Activated T-cell treated with anti-CD3 and anti-CD28 coated beads for 24 hours (primary cell): ENCODE data around the gene UGT1A1.

Experiments used
- DNase-seq: peaks from one replicate; pipeline ENCODE4 v3.0.0-alpha.2; 2020; ENCODE audit warnings: low read depth

UGT1A1 gene

GRCh38 chr2:233817361-233817911, 57.4 kb downstream of the UGT1A1 start:
- no peak for DNase-seq

- no peak for DNase-seq
These were observed 58.0 kb downstream of the UGT1A1 start for GRCh38 chr2:233817995-233818638.

- DNase-seq, result no peak
These were observed 58.9 kb downstream of the UGT1A1 start for GRCh38 chr2:233818639-233819621.

- DNase-seq, result no peak
These were observed 60.1 kb downstream of the UGT1A1 start for GRCh38 chr2:233819884-233820773.

- no peak for DNase-seq
These were observed 60.7 kb downstream of the UGT1A1 start for GRCh38 chr2:233820774-233821105.

- no peak for DNase-seq
These were observed 61.1 kb downstream of the UGT1A1 start for GRCh38 chr2:233821196-233821595.

GRCh38 chr2:233821709-233822100, 61.6 kb downstream of the UGT1A1 start:
- no peak for DNase-seq

- no peak for DNase-seq
These were observed 62.2 kb downstream of the UGT1A1 start for GRCh38 chr2:233822101-233822771.
